ENCODE measurements around the gene PITRM1. TPM values are rescaled to one million over a fixed set of nuclear protein-coding genes. Genes with fewer than 3 reads are reported as not detected.

PITRM1 gene
- total RNA-seq, 1 experiment from 2014 or later = 40.7 TPM

GRCh38 chr10:3206511-3207157, 34.1 kb upstream of the PITRM1 start:
- ChIA-PET CTCF (interaction anchor here (1.2 kb wide), 1 partner anchor 9 kb away, joined by 3 read pairs; no protein-coding TSS in a partner anchor), POLR2A (no interaction called here)
- peaks cover 3% of the 10 kb centered on the region for H3K4me1 Mint-ChIP-seq

More at GRCh38 chr10:3206511-3207157, 34.1 kb upstream of the PITRM1 start:
- ATAC-seq = no peak
- Mint-ChIP-seq H3K36me3 (no peaks in the 10 kb centered on the region), H3K27me3 (ENCODE audit: low read depth) (no peaks in the 10 kb centered on the region; the same call in 1 of the 2 replicates), H3K9me3 (no peaks in the 10 kb centered on the region), H3K4me3 (no peak overlapping the region), H3K27ac (no peak overlapping the region)
- DNase-seq (ENCODE audit: low spot score) = no peak
- TF ChIP-seq OVOL2 (CRISPR knock-in tag; IDR thresholded peaks at IDR 0.05; ENCODE audit: borderline replicate concordance) (no peak), MXD4 (CRISPR knock-in tag; IDR thresholded peaks at IDR 0.05; ENCODE audit: borderline replicate concordance) (no peak), ATF6 (CRISPR knock-in tag; IDR thresholded peaks at IDR 0.05) (no peak), MYBL2 (CRISPR knock-in tag; IDR thresholded peaks at IDR 0.05) (no peak), MAX (CRISPR knock-in tag; IDR thresholded peaks at IDR 0.05) (no peak), FOXJ3 (CRISPR knock-in tag; IDR thresholded peaks at IDR 0.05; ENCODE audit: borderline replicate concordance) (no peak), USF1 (CRISPR knock-in tag; IDR thresholded peaks at IDR 0.05) (no peak), ERG (CRISPR knock-in tag; IDR thresholded peaks at IDR 0.05) (no peak), RORB (CRISPR knock-in tag; IDR thresholded peaks at IDR 0.05) (no peak), ZBTB21 (CRISPR knock-in tag; IDR thresholded peaks at IDR 0.05; ENCODE audit: borderline replicate concordance) (no peak), CREM (CRISPR knock-in tag; IDR thresholded peaks at IDR 0.05) (no peak), AR (CRISPR knock-in tag; IDR thresholded peaks at IDR 0.05) (no peak), JAZF1 (CRISPR knock-in tag; IDR thresholded peaks at IDR 0.05) (no peak), RELA (CRISPR knock-in tag; IDR thresholded peaks at IDR 0.05; ENCODE audit: borderline replicate concordance) (no peak), PREB (CRISPR knock-in tag; IDR thresholded peaks at IDR 0.05; ENCODE audit: borderline replicate concordance) (no peak), E2F4 (CRISPR knock-in tag; IDR thresholded peaks at IDR 0.05; ENCODE audit: borderline replicate concordance, low read depth) (no peak), FOXK1 (CRISPR knock-in tag; IDR thresholded peaks at IDR 0.05) (no peak), STAT6 (CRISPR knock-in tag; conservative IDR thresholded peaks at IDR 0.05; ENCODE audit: low read depth) (no peak)
